HG02870 (cell line): ENCODE results near the gene BCDIN3D.

Source experiments
- ATAC-seq: cut with Tn5 transposase; IDR thresholded peaks from one replicate; pipeline ENCODE4 v1.9.1; 2021; ENCODE audit warnings: mild to moderate bottlenecking, moderate library complexity; ENCODE audit not compliant: unreplicated experiment

The BCDIN3D gene

DNA sequence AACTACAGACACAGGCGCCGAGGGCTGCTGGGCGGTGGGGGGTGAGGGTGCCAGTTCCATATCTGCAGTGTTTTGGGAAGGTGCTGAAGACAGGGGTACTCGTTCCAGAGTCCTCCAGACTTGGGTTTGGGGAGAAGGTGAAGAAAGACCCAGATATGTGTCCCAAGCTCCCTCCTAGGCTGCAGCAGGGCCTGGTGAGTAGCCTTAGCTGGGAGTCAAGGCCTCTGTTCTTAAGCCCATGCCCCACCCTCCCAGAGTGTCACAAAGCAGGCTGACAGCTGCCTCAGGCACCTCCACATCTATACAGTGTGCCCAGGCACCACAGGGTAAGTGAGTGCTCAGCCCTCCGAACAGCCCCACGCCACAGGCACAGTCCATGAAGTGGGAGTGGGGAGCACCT, 19.0 kb downstream of the BCDIN3D start:
- no peak for ATAC-seq

DNA sequence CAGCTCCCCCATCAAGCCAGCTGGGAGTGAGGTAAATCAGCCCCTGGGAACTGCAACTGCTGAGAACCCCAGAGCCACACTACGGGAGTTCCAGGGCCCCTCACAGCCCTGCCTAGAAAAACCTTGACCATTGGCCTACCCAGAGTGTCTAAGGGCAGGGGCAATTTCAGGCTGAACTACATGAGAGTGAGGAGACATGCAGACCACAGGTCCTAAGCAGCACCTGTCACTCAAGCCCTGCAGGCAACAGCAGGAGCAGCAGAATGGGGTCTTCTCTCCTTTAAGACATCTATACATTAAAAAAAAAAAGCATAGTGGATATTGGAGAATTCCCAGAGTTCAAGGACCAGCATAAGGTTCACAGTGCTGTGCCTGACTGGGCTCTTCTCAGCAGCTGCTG, 19.6 kb downstream of the BCDIN3D start:
- ATAC-seq: no peak

DNA sequence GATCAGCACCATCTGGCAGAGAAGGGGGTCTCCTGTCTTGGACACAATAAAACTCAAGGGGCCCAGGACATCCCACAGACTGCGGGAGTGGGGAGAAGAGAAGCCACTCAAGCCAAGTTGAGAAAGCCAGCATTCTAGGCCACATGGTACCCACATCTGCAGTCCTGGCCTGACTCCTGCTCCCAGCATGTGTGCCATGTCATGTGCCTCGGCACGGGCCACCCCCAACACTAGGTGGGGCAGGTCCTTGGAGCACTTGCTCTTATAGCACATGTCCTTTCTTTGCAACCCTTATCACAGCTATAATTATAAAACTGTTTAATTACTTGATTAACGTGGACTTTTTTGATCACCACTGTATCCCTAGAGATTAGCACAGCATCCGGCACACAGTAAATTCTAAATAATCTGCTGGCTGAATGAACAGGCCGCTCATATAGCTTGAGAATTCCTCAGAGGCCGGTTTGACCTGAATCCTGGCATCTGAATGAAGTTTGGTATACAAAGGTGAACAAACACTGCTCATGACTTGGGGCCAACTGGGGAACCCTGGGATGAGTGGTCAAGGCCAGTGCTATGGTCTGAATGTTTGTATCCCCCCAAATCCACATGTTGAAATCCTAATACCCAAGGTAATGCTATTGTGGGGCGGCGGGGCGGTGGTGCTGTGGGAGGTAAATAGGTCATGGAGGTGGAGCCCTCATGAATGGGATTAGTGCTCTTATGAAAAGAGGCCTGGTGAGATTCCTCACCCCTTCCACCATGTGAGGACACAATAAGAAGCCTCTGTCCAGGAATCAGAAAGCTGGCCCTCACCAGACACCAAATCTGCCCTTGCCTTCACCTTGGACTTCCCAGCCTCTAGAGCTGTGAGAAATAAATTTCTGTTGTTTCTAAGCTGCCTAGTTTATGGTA, 21.3 kb downstream of the BCDIN3D start:
- ATAC-seq: no peak

DNA sequence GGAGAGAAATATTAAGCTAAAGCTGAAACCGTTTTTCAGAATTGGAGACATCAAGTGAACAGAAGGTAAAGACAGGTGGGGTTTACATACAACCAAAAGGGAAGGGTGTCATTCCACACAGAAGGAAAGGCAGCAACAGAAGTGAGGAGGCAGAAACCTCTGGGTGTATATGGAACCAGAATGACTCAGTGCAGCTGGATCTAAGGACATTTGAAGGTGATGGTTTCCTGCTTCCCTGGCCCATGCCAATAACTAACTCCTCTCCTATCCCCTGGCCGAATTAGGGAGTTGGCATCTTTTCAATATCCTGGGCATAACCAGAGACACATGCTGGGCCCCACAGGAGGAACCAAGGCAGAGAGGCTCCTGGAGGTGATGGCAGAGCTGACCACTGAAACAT, 23.1 kb downstream of the BCDIN3D start:
- ATAC-seq: no peak

DNA sequence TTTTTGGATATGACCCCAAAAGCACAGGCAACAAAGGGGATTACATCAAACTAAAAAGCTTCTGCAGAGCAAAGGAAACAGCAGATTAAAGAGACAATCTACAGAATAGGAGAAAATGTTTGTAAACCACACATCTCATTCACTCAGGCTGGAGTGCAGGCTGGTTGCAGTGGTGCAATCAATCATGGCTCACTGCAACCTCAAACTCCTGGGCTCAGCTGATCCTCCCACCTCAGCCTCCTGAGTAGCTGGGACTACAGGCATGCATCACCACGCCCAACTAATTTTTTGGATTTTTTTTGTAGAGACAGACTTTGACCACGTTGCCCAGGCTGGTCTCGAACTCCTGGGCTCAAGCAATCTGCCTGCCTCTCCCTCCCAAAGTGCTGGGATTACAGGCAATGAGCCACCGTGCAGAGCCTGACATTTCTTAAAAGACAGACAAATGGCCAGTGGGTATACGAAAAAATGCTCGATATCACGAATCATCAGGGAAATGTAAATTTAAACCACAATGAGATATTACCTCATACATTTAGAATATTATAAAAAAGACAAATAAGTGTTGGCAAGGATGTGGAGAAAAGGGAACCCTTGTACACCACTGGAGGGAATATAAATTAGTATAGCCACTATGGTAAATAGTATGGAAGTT, 24.5 kb downstream of the BCDIN3D start:
- ATAC-seq: no peak

DNA sequence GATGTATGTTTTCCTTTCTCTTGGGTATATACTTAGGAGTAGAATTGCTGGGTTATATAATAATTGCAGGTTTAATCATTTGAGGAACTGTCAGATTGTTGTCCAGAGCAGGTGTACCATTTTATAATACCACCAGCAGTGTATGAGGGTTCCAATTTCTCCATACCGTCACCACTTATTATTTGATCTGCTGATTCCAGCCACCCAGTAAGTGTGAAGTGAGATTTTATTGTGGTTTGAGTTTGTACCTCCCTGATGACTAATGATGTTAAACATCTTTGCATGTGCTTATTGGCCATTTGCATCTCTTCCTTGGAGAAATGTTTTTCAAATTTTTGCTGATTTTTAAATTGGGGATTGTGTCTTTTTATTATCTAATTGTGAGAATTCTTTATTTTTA, 29.8 kb downstream of the BCDIN3D start:
- ATAC-seq: no peak

DNA sequence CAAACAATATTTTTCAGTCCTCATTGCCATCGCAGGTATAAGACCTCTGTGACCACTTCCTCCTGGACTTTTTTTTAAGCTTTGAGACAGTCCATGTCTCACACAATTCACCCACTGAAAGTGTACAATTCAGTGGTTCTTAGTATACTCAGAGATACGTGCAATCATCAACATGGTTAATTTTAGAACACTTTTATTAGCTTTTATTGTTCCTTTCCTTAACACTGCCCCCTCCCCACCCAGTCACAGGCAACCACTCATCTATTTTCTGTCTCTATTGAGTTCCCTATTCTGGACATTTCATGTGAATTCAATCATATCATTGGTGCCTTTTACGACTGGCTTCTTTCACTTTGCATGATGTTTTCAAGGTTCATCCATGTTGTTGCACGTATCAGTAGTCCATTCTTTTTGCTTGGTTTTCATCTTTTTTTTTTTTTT, 30.9 kb downstream of the BCDIN3D start:
- no peak for ATAC-seq

DNA sequence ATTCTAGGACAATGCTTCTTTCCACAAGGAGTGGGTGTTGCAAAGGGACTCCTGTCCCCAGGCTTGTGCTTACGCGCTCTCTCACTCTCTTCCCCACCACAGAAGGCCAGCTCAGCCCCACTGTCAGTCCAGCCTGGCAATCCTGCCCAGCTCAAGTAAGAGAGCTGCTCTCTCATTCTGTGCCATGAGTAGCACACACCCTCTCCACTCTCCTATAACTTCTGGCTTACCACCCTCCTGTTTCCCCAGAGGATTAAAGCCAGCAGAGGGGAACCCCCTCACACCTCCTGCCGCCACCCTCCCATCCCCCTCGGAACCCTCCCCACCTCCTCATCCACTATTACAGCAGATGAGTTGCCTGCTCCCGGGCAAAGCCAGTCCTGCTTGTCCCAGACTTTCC, 31.8 kb downstream of the BCDIN3D start:
- no peak for ATAC-seq

DNA sequence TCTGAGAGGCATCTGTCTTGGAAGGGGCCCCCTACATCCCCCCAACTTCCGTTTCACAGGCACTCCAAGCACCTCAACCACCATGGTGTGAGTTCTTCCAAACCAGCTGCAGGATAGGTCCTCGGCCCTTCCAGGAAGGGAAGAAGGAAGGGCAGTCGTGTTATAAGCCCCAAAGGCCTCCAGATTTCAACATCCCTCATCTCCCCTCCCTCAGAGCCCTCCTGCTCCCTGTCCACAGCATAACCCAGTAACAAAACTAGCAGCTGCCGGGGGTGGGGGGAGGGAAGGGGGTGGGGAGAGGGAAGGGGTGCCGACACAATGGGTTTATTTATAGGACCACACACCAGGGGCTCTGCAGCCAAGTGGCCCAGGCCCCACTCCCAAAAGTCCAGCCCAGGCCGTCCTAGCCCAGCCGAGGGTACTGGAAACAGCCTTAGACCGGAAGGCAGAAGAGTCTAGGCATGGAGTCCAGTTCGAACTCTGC, 33.0 kb downstream of the BCDIN3D start:
- ATAC-seq: no peak

DNA sequence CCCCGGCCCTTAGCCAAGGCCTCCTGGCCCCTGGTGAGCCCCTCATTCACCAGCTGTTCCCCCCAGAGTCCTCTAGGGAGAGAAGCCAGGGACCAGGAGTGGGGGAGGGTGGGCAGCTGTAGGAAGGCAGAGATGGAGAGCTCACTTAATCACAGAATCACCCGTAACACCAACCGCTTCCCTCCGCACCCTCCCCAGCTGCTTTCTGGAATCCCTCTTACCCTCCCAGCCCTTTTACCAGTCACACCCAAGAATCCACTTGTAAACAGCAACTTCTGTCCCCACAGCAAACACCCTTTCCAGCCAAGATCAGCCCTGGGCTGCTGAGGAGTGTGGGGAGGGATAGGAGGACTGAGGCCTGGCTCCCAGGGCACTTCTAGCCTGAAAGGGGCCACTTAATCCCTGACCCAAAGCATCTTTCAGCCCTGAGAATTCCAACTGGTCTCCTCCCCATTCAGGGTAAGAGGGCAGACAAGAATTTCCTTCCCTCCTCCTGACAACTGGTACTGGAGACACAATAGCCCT, 33.5 kb downstream of the BCDIN3D start:
- ATAC-seq: no peak

DNA sequence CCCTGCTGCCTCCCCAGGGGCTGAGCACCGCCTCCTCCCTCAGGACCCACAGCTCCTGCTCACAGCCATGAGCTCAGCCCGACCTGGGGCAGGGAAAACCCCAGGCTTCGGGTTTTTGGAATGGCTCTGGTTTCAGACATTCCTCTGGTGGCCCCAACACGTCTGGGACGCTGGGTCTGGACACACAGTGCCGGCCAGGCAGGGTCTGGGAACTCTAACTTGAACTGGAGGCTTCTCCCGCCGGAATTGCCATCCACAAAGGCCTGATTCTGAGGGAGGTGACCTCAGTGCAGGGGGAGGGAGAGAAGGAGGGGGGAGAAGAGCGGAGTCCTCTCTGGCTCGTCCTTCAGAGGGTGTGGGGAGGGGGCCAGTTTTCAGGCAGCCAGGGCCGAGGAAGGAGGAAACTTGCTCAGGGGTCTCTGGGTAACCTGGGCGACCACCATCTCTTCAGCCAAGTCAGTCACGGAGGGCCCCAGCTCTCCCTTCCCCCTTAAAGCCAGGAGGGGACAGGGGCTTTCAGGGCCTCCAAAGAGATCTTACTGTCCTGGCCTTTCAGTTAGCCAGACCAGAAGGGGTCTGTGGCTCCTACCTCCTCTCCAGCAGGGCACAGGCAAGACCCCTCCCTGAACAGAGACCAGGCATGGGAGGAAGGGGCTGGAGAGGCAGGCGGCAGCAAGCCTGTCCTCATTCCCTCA, 34.1 kb downstream of the BCDIN3D start:
- ATAC-seq: no peak

DNA sequence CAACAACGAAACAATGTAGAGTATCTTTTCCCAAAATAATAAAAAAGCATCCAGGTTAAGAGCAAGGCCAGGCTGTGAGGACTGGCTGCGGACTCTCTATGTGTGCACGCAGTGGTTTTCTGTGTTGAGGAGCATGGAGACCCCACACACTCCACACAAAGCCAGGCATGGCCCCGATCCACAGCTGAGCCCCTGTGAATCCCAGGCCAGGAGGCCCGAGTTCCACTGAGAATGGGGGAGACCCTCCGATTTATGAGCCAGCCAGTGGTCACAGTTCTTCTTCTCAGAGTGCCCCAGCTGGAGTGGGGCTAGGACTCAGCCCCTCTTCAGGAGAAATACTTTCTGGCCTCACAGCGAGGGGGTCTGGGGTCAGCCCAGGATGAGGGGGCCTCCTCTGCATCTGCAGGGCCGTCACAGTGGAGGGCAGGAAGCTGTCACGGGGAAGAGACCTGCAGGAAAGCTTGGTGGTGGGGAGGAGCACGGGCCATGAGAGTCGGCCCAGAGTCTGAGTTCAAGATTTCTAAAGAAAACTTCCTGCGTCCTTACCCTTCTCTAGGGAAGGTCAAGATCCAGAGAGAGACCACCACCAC, 34.8 kb downstream of the BCDIN3D start:
- ATAC-seq: no peak

DNA sequence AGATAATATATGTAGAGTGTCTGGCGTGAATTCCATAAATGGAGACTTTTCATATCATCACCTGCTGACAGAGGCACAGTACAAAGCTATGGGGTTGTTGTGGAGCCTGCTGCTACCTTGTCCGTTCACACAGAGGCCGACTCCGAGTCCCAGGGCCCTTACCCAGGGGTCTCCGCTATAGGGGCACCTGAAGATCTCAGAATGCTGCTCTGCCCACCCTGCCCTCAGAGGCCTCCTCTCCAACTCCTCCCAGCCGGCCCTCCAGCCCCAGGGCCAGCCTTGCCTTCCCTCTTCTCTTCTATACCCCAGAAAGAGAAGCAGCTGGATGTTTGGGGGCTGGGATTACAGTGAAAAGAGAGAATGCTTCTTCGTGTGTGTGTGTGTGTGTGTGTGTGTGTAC, 36.0 kb downstream of the BCDIN3D start:
- no peak for ATAC-seq

DNA sequence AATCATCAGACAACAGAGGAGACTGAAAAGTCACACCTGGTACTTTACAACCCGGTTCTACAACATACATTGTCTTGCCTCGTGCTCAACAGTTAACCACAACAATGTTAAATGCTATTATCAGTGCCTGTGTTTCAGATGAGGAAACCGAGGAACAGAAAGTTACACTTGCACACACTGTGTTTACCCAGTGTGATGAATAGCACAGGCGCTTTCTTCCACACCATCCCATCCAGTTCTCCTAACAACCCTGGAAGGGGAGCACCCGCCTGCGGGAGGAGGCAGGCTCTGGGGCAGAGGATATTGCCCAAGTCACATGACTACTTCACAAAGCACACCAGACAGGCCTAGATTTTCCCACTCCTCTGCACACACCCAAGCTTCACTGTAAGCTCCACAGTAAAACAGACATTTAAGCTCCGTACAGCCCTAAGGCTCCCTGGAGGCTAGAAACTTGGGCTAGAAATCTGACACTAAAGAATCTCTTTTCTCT, 36.5 kb downstream of the BCDIN3D start:
- no peak for ATAC-seq

DNA sequence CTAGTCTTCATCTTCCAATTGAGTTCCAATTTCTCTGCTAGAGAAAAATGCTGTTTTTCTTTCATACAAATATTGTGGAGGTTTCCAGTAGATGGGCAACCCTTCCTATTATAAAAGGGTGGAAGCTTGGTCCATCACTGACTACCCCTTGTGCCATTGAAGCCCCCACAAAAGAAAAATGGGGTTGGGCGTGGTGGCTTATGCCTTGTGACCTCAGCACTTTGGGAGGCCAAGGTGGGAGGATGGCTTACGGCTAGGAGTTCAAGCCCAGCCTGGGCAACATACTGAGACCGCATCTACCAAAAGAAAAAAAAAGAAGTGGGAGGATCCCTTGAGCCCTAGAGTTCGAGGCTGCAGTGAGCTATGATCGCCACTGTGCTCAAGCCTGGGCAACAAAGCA, 37.5 kb downstream of the BCDIN3D start:
- no peak for ATAC-seq

DNA sequence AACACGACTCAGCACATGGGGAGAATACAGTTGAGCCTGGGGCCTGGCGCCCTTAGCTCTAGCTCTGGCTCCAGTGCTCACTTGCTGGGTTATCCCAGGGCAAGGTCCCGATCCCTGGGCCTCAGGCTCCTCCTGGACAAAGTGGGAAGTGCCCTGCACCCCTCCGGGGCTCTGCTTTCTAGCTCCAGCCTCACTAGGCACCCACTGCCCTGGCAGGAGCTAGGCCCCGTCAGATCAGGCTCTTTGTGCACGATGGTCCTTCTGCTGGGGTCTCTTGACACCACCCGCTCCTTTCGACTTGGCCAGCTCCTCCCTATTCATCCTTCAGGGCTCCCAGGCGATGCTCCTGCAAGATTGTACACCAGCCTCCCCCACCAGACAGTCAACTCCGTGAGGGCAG, 38.1 kb downstream of the BCDIN3D start:
- no peak for ATAC-seq

DNA sequence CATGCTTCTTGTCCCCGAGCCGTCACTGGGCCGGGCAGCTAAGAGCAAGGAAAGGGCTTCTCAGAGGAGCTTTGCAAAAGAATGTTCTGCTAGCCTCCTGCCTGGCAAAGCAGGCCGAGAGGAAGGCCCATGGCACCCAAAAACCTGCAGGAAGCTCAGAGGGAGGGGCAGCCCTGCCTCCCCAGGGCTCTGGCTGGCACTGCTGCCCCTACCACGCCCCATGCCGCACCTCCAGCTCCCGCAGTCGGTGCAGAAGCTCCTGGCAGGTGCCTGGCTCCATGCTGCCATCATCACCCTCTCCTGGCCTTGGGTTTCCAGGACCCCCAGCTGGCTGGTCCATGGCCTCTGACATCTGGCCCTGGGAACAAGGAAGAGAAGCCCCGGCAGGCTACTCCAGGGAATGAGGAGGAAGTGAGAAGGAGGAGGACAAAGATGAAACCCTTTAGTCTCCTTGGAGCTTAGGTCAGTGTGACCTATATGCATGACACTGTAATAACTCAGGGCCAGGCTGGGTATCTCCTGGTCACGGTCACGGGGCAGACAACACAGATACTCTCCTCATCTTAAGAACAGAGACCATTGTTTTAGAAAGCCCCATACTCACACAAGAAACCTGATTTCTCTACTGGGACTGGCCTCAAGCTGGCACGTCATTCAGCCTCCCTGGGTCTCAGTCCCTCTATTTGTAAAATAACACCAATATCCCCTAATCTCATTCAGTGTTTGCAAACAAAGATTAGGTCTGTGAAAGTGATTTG, 39.0 kb downstream of the BCDIN3D start:
- ATAC-seq: no peak

DNA sequence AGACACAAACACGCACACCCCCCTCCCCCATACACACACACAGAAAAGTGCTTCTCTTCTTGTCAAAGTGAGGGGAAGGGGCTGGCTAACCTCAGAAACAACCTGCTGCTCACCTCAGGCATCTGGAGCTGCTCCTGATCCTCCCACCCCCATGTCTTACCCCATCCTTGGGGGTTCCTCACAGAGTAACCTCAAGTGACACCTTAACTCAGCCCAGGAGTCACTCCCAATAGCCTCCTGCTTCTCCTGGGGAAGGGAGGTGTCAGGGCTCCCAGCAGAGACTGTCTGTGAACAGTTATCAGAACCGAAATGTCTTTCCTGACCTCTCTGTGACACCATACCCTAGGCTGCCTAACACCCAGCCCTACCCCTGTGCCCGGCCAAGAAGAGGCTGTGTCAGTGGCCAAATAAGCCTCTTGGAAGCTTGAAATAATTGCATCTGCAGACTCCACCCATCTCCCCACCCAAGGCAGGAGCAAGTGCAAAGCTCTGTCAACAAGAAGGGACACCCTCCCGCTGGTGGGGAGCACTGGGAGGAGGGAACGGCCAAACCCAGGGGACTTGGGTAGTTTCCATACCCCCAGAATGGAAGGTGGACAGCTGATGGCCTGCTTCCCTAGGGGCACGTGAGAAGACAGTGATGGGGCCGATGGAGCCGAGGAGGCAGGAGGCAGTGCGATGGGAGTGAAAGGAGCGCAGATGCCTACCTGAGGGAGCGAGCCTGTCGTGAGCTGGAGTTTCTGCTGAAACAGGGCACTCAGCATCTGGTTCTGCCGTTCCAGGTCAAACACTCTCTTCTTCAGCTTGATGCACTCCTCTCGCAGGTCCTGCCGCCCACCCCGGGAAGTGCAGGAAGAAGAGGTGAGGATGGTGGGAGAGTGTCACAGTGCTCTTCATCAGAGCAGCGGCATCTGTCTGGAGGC, 41.5 kb downstream of the BCDIN3D start:
- no peak for ATAC-seq
